CD4-positive, alpha-beta T cell treated with Interferon alpha-2 for 1 hour (primary cell): ENCODE measurements around the gene C5orf58.
A peak's percentile ranks its signal among the peaks of the same experiment; 100 is the strongest.

ENCODE experiments used
- DNase-seq, 2 donors: peaks; one replicate each; pipeline ENCODE4 v3.0.0-alpha.2; 2020 to 2022

The C5orf58 gene

DNA sequence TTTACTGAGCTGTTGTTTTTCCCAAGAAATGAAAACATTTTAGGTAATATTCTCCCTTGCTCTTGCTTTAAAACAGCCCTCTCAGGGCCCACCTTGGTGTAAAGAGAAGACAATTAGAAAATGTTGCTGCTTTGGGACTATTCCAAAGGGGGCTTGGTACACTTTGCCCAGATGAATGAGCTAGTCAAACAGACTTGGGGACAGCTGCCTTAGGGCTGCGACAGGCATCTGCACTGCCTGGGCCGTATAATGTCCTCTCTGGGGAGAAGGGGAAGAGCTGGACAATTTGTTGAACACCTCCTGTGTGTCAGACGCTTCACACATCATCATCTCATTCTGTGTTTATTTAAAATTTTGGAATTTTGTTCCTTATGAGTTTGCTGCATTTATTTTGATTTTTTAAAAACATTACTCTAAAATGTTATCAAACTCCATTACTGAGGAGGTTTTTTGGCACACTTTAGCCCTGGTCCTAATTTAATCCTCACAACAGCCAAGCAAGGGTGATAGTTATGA is 28.8 kb downstream of the C5orf58 start:
- DNase-seq = no peak

DNA sequence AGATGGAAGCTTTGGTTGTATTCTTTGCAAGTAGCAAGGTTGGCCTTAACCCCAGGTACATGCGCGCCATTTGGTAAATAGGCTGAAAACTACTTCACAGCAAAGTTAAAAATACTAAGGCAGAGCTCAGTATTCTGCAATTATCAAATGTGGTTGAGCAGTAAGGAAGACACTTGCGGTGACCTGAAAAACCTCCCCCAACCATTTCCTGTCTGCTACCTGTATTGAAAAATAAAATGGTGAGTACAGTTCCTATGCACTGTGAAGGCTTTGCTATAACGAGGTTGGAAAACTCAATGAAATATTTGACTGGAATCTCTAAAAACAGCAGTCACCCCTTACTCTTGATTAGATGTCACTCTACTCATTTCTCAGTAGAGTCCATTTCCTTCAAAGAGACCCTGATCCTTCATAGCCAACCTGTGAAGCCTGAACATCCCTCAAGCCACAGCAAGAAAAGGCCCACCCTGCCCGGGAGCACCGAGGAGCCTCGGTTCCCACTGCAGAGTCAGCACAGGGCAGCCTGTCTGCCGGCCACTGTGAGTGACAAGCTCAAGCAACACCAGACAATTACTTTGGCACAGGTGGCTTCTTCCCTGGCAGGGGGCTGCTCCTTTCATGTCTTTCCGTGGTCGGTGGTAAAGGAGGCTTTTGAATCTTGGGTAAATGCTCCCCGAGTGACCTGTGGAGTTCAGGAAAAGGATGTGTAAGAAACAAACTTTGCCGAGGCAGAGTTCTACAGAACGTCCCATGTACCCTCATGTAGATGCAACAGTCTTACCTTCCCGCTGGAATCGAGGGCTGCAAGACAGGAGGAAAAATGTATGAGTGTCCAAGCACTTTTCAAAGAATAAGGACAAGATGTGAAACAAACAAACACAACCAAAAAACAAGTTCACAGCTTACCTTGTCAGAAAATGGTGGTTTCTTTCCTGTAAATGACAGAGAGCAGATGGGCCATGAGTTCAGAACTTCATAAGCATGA is 29.6 kb downstream of the C5orf58 start:
- DNase-seq = peak; percentile 41 to 78

GRCh38 chr5:170263906-170264305 is 31.1 kb downstream of the C5orf58 start:
- DNase-seq = no peak

DNA sequence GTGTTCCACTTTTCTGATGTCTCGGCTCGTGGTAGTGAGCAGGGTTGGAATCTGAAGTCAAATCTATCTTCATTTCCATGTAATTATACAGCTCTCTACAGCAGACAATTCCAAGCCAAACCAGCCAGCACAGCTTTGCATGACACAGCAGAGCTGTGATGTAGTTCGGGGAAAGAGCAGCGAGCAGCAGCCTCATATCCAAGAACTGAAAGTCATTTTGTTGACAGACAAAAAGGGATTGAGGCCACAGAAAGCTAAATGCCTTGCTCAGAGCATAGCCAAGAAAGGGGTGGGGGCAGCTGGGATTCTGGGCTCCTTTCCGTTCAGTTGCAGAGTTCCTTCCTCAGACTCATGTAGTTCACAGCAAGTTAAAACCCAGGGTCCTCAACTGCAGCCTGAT is 32.7 kb downstream of the C5orf58 start:
- DNase-seq = no peak

GRCh38 chr5:170266570-170267381 is 34.0 kb downstream of the C5orf58 start:
- peak in 1 of 2 donors; percentile 67 for DNase-seq

DNA sequence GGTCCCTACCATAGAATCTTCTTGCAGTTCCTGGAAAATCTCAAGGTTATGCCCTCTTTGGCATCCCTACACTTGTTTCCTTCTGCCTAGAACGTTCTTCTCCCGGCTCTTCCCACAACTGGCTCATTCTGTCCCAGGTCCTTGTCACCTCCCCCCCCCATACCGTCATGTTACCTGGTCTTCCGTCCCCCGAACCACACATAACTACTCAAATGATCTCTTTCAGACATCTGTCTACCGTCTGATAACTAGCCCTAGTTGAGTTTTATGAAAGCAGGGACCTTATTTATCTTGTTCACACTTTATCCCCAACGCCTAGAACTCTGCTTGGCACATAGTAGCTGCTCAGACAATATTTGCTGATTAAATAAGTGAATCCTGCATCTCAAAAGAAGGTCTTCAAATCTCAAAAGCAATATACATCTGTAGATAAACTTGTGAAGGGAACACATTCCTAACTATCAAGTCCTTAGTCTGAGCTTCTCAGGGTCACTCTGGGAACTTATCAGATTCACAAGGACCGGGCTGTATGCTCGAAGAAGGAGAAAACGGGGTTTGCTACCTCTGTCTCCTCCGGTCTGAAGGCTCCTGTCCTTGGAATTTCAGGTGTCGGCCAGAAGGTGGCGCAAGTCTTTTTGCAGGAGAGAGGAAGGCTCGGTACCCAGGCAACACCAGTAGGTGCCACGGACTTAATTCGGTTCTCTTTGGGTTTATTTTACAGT is 34.8 kb downstream of the C5orf58 start:
- peak; percentile 85 to 88 for DNase-seq

DNA sequence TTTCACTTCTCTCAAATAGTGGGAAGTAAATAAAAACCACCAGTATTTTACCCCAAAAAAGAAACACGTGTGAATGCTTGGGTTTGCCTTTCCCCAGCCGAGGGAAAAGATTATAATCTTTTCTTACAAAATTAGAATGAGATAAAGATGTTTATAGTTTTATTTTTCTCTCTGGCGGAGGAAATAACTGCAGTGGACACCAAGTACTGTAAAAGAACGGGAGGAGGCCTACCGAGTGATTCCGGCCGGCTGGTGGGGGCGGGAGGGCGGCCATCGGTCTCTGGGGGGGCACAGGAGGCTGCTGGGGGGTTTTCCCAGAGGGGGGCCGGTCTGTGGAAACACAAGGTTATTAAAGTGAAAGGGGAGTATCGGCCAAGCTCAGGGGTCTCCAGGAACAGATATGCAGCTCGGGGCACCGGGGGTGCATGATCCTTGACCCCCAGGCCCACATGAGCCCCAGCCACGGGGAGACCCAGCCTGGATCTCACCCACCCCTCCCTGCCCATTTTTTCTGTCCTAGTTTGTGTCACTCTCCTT is 35.4 kb downstream of the C5orf58 start:
- no peak for DNase-seq

DNA sequence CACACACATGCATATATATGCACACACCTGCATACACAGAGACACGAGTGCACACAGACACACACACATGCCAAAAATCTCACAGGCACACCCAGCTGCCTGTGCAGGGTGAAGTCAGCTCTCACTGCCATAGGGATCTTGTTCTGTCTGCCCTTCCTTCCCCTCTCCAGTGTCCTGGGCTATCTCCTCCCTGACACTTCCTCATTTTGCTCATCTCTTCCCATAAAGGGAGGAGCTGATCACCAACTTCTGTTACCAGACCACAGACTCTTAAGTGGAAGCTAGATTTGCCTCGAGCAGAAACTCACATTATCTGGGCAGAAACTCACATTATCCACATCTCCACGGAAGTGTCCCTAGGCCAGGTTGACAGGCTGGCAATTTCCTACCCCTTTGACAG is 36.1 kb downstream of the C5orf58 start:
- DNase-seq = peak in 1 of 2 donors; percentile 54

GRCh38 chr5:170269579-170269978 is 36.8 kb downstream of the C5orf58 start:
- DNase-seq = peak; percentile 56 to 62

DNA sequence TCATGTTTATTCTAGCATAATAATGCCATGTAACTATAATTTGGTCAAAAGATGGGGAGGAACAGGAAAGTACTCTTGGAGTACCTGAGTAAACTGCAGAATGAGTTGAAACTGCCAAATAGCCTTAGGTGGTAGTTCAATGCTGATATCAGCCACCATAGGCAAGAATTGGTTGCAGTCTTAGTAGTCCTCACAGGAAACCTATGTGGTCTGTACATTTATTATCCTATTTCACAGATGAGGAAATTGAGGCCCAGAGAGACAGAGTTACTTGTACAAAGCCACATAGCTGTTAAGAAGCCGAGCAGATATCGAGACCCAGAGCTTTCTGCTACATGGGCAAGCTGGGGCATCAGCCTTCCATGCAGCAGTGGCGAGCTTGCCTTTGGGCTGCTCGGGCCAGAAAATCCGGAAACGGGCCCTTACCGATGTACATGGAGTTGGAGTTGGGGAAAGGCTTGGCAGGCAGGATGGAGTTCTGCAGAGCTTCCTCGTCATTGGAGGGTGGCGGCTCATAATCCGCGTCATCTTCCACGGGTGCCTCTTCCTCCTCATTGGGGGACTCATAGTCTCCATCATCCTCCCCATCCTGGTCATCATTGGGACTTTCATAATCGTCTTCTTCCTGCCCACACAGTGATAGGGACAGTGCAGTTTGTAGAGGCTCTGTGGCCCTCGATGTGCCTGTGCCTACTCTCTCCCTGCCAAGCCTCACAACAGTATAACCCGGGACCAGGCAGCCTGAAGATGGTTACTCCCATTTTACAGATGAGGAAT is 37.7 kb downstream of the C5orf58 start:
- DNase-seq = peak; percentile 34 to 45

- DNase-seq = peak; percentile 68 to 71
These were observed 41.4 kb downstream of the C5orf58 start for GRCh38 chr5:170273968-170274710.

DNA sequence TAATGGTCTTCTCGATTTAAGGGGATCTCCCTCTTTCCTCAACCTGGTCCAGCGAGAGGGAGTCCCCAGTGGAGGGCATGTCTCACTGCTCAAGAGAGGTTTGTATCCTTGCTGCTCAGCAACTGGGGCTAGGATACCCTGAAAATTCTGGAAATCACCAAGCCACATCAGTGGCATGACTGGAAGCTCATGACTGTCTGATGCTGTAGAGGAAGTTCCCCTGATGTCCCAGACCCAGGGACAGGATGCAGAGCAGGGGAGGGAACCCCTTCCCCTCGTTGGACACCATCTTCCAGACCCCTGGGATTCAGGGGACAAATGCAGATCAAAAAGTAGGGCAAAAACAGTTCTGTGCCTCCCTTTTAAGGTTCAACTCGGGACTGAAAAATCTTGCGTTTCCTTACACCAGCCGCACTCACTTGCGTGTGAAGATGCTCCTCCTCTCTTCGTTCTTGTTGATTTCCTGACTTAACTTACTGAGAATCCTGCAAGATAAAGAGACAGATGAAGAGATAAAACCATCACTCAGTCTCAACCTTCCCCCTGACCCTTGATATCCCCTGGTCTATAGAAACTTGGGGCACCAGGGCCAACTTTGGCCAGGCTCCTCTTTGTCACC is 42.7 kb downstream of the C5orf58 start:
- DNase-seq = peak; percentile 49 to 78

DNA sequence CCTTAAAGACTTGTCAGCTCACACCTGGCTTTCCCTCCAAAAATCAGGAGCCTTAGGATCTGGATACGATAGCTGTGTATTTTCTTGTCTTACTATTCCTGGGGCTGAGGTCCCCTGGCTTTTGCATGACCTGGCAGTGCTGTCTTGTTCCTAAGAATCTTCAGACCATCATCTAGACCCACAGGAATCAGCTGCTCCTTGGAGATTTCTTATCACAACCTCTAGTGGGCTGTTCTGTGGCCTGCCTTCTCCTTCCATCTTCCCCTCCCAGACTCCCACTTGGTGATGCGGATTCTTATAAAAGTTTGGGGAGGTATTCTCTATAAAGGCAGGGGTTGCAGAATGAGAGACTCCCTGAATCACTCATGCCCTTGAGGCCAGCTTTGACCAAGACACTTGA is 43.4 kb downstream of the C5orf58 start:
- no peak for DNase-seq

DNA sequence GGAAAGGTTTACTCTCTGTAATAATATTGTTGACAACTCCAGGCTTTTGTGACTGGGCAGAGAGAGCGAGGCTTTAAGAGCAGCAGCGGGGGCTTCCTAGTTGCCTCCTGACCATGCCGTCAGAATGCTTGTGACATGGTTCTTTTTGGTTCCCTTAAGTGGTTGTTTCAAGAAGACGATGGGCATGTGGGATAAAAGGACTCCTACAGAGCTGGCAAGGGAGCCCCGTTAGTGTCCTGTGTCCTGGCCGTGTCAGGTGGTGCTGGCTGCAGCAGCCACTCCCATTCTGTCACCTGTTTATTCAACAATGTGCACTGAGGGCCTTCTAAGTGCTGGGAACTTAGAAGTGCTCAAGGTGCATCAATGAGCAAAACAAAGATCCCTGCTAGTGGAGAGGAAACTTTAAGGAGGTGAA is 45.1 kb downstream of the C5orf58 start:
- no peak for DNase-seq

- peak; percentile 84 to 90 for DNase-seq
These were observed 46.0 kb downstream of the C5orf58 start for GRCh38 chr5:170278611-170279458.

DNA sequence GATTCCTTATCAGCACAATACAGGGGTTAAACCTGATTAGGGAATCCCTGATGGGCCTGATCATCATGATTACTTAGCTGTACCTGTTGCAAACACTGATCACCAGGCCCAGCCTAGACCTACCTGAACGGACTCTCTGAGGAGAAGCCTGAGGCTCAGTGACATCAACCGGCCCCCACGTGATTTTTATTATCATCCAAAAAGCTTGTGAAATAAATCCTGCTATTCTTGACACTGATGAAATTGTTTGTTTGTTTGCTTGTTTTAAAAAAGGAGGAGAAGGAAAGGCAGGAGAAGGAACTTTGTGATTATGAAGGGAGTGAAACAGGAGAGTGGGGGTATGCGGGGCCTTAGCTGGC is 46.7 kb downstream of the C5orf58 start:
- no peak for DNase-seq

DNA sequence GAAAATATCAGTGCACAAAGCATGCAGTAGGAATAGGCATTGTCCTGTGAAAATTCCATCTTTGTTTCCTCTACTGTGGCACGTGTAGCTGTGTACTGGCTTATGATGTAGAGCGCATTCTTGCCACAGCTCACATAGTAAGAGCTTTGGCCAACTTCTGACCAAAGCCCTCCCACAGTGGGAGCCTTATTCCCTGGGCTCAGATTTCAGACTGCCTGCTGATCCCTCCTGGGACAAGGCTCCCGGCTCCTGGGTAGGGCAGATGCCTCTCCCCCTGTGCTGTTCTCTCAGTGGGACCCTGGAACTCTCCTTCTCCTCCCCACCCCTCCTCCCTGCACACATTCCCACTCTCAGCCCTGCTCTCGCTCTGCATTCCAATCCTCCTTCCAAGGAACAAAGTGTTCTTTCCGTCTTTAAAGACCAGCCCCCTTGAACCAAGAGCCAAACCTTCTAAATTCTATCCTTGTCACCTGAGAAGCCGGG is 47.3 kb downstream of the C5orf58 start:
- DNase-seq = no peak

DNA sequence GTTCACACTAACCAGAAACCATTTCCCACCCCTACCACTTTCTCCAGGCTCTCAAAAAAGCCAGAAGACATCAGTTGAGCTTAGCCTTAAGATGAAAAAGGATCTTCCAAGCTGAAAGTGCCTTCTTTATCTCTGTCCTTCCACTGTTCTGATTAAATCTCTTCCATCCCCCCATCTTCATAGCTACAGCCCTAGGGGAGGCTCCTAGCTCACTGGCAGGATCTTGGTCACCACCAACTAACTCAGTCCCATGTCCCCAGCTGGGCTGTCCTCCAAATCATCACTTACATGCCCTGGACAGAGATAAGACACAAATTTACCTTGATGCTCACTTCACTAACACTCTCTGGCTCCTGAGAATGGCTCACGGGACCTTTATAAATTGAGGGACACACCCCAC is 50.5 kb downstream of the C5orf58 start:
- DNase-seq = no peak

DNA sequence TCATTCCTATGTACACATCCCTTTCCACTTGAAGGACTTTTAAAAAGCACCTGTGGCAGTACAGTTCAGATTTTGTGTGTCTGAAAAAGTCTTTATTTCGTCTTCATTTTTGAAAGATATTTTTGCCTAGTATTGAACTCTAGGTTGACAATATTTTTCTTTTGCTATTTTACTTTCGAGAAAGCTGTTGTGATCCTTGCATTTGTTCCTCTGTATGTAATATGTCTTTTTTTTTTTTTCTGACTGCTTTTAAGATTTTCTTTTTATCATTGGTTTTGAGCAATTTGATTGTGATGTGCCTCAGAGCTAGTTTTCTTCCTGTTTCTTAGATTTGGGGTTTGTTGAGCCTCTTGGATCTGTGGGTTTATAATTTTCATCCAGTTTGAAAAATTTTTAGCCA is 51.4 kb downstream of the C5orf58 start:
- DNase-seq = no peak
